IMR-90 (cell line): ENCODE results near the gene HYDIN. TPM values are rescaled to one million over a fixed set of nuclear protein-coding genes. Genes with fewer than 3 reads are reported as not detected.

Experiments used
- ATAC-seq: fragments of 200-7000 bp; cut with Tn5 transposase; 2 replicates; pipeline ENCODE4 v1.9.1; 2020; ENCODE audit warnings: low read depth, mild to moderate bottlenecking, moderate library complexity
- BruUV-seq: library from RNA; stranded (reverse); fragments of 400-500 nt; replicated peaks from 2 replicates; lab custom pipeline; 2021; lab: Mats Ljungman, UMichigan
- CTCF ChIA-PET: fragments of 300-600 bp; formaldehyde crosslinking; extraction: SDS; loops from one replicate; lab custom pipeline; 2021; ENCODE audit warnings: antibody characterized with exemption; lab: Yijun Ruan, JAX
- POLR2A ChIA-PET: fragments of 300-600 bp; sonication (Branson Sonifier 250); formaldehyde crosslinking; loops from one replicate; lab custom pipeline; 2022; ENCODE audit warnings: antibody characterized with exemption; ENCODE audit not compliant: unreplicated experiment; lab: Charles Lee
- DNase-seq: peaks from one replicate; pipeline ENCODE4 v3.0.0; 2013
- H2AFZ ChIP-seq: replicated peaks from 2 replicates; pipeline ENCODE3; 2013; ENCODE audit warnings: low read length, mild to moderate bottlenecking; ENCODE audit not compliant: poor library complexity
- H2AK5ac ChIP-seq: 2 replicates; pipeline ENCODE4 v1.6.1; 2013; ENCODE audit warnings: low read depth, low read length, inconsistent platforms
- H2AK9ac ChIP-seq: replicated peaks from 2 replicates; pipeline ENCODE3; 2013; ENCODE audit warnings: mild to moderate bottlenecking, low read depth, low read length, moderate library complexity; ENCODE audit not compliant: poor library complexity
- H2BK120ac ChIP-seq: 2 replicates; pipeline ENCODE4 v1.6.1; 2013; ENCODE audit warnings: low read depth, low read length, inconsistent platforms
- H2BK15ac ChIP-seq: 3 replicates; pipeline ENCODE4 v1.6.1; 2013; ENCODE audit warnings: low read depth, low read length, inconsistent platforms
- H2BK20ac ChIP-seq: 2 replicates; pipeline ENCODE4 v1.6.1; 2013; ENCODE audit warnings: low read depth, mild to moderate bottlenecking, inconsistent platforms, low read length, moderate library complexity
- H2BK5ac ChIP-seq: 2 replicates; pipeline ENCODE4 v1.6.1; 2013; ENCODE audit warnings: mild to moderate bottlenecking, low read depth, low read length, inconsistent platforms; ENCODE audit not compliant: poor library complexity, severe bottlenecking
- H3K14ac ChIP-seq: replicated peaks from 2 replicates; pipeline ENCODE4 v1.6.1; 2013; ENCODE audit warnings: low read depth, low read length, inconsistent platforms
- H3K18ac ChIP-seq: 2 replicates; pipeline ENCODE4 v1.6.1; 2013; ENCODE audit warnings: low read depth, low read length, control low read depth
- H3K23ac ChIP-seq: 2 replicates; pipeline ENCODE4 v1.6.1; 2013; ENCODE audit warnings: low read depth, low read length, inconsistent platforms
- H3K27ac ChIP-seq: 2 replicates; pipeline ENCODE4 v1.5.1; 2013; ENCODE audit warnings: mild to moderate bottlenecking, control low read depth, low read length; ENCODE audit not compliant: insufficient read depth
- H3K27me3 ChIP-seq: 2 replicates; pipeline ENCODE4 v1.6.1; 2013; ENCODE audit warnings: low read length; ENCODE audit not compliant: control insufficient read depth, insufficient read depth
- H3K36me3 ChIP-seq: 2 replicates; pipeline ENCODE4 v1.6.1; 2013; ENCODE audit warnings: low read length, mixed read lengths; ENCODE audit not compliant: control insufficient read depth, insufficient read depth
- H3K4ac ChIP-seq: 2 replicates; pipeline ENCODE4 v1.6.1; 2013; ENCODE audit warnings: low read depth, low read length, inconsistent platforms
- H3K4me1 ChIP-seq: 2 replicates; pipeline ENCODE4 v1.6.1; 2013; ENCODE audit warnings: low read length, mixed read lengths; ENCODE audit not compliant: control insufficient read depth, insufficient read depth
- H3K4me2 ChIP-seq: 2 replicates; pipeline ENCODE4 v1.6.1; 2013; ENCODE audit warnings: low read depth, mild to moderate bottlenecking, control low read depth, low read length, moderate library complexity
- H3K4me3 ChIP-seq: 2 replicates; pipeline ENCODE4 v1.5.1; 2013; ENCODE audit warnings: low read depth, mild to moderate bottlenecking, control low read depth, low read length, moderate library complexity; ENCODE audit not compliant: insufficient read depth
- H3K56ac ChIP-seq: 2 replicates; pipeline ENCODE4 v1.6.1; 2013; ENCODE audit warnings: low read length, inconsistent platforms; ENCODE audit not compliant: insufficient read depth; ENCODE audit errors: extremely low read depth
- H3K79me1 ChIP-seq, 2 experiments: 2 replicates each; pipeline ENCODE4 v1.6.1; 2013; ENCODE audit warnings: low read length in 2 of 2, inconsistent platforms in 1 of 2, low read depth in 1 of 2
- H3K9ac ChIP-seq: 2 replicates; pipeline ENCODE4 v1.6.1; 2013; ENCODE audit warnings: low read depth, low read length, control low read depth
- H3K9me1 ChIP-seq: 2 replicates; pipeline ENCODE4 v1.6.1; 2013; ENCODE audit warnings: low read length, inconsistent platforms; ENCODE audit not compliant: insufficient read depth
- H3K9me3 ChIP-seq: 2 replicates; pipeline ENCODE4 v1.6.1; 2013; ENCODE audit warnings: low read length; ENCODE audit not compliant: control insufficient read depth, insufficient read depth
- H4K20me1 ChIP-seq: 2 replicates; pipeline ENCODE4 v1.6.1; 2013; ENCODE audit warnings: low read length, inconsistent platforms; ENCODE audit not compliant: insufficient read depth
- H4K5ac ChIP-seq: 2 replicates; pipeline ENCODE4 v1.6.1; 2013; ENCODE audit warnings: mild to moderate bottlenecking, low read depth, low read length, control low read depth
- H4K8ac ChIP-seq, 2 experiments: 2 replicates each; pipeline ENCODE4 v1.6.1; 2013; ENCODE audit warnings: low read depth in 2 of 2, low read length in 2 of 2, control low read depth in 1 of 2, inconsistent platforms in 1 of 2
- H4K91ac ChIP-seq: 2 replicates; pipeline ENCODE4 v1.6.1; 2013; ENCODE audit warnings: low read depth, low read length, inconsistent platforms; ENCODE audit not compliant: insufficient read depth
- MAFK ChIP-seq: IDR thresholded peaks from 2 replicates; pipeline ENCODE4 v1.6.1; 2012; ENCODE audit warnings: low read depth, low read length, improper control_type of control experiment
- MXI1 ChIP-seq: IDR thresholded peaks from 2 replicates; pipeline ENCODE4 v1.6.1; 2012; ENCODE audit warnings: low read depth, mild to moderate bottlenecking, low read length, moderate library complexity, borderline replicate concordance
- SMC3 ChIP-seq: fragments of 150-350 bp; IDR thresholded peaks from 2 replicates; pipeline ENCODE4 v1.6.1; 2016; ENCODE audit warnings: low read depth, mild to moderate bottlenecking, antibody characterized with exemption, low read length, moderate library complexity
- WGBS, 2 experiments: methylation state at CpG; one replicate each; pipeline versions ENCODE4 v1.1.5 to v1.1.7; 2013; ENCODE audit warnings: missing lambda C conversion rate in 2 of 2; ENCODE audit not compliant: insufficient read length in 1 of 2; ENCODE audit errors: extremely low coverage in 2 of 2; 5-methylcytosine and 5-hydroxymethylcytosine counted together
- dilution Hi-C: fragments of 300-500 bp; cut with HindIII; formaldehyde crosslinking; loops from one replicate; pipeline ENCODE4 v1.14.3; 2018; ENCODE audit warnings: low sequenced_read_pairs; ENCODE audit not compliant: unreplicated experiment
- in situ Hi-C: fragments of 300-500 bp; cut with MboI; formaldehyde crosslinking; loops from 3 replicates; pipeline ENCODE4 v1.14.3; 2019; ENCODE audit warnings: low sequenced_read_pairs, inconsistent platforms, mixed read lengths
- intact Hi-C: fragments of 100-400 bp; cut with micrococcal nuclease; formaldehyde crosslinking; loops from 2 replicates; pipeline ENCODE4 v1.10.0; 2022
- polyA plus RNA-seq, 3 experiments: library from polyadenylated mRNA; depleted of rRNA; stranded (reverse); fragments of >200 nt; gene quantifications; 2 replicates each; pipeline ENCODE4 v1.2.3, GENCODE V29; 2012; ENCODE audit warnings: low replicate concordance in 1 of 3
- total RNA-seq: library from RNA; depleted of rRNA; stranded (reverse); fragments of >200 nt; gene quantifications from 2 replicates; pipeline ENCODE4 v1.2.3, GENCODE V29; 2012

Gene HYDIN
- total and polyA plus RNA-seq, 2 of the 4 experiments (the other 2 are of a cell fraction), result 0.18 to 0.27 TPM

GRCh38 chr16:70772493-70772892 is 458.0 kb downstream of the HYDIN start:
- no peak overlapping the region for H3K18ac ChIP-seq
- no peak overlapping the region for H3K27ac ChIP-seq
- no peak overlapping the region for H2BK120ac ChIP-seq
- H2BK15ac ChIP-seq, result no peak overlapping the region
- peak overlapping the region; percentile 45; the same call in 1 of the 2 replicates for H2AK5ac ChIP-seq
- H3K4me3 ChIP-seq, result no peak overlapping the region
- H3K56ac ChIP-seq, result no peak overlapping the region
- H3K27me3 ChIP-seq, result no peaks in the 10 kb centered on the region
- no TSS peak for BruUV-seq
- H3K4ac ChIP-seq, result no peak overlapping the region
- peak overlapping the region; percentile 11; the same call in 1 of the 2 replicates for H2BK20ac ChIP-seq
- H4K91ac ChIP-seq, result no peak overlapping the region
- CTCF ChIA-PET, result interaction anchor here (0.8 kb wide), 1 partner anchor 85 kb away, joined by 4 read pairs; no protein-coding TSS in a partner anchor
- DNase-seq (peak; percentile 44), ATAC-seq (0 out of 2 replicates have a peak, but pooled peaks have one; percentile 4)
- peaks cover 0 to 28% of the 10 kb centered on the region in 2 experiments; a peak in 2 of 4 replicates for H3K79me1 ChIP-seq
- POLR2A ChIA-PET, result no interaction called here
- WGBS, 2 experiments, result no CpG with 5 or more reads among the region's 1 CpG
- no peak overlapping the region for H2AFZ ChIP-seq
- peaks cover 19% of the 10 kb centered on the region for H3K36me3 ChIP-seq
- no peaks in the 10 kb centered on the region for H3K9me3 ChIP-seq
- in situ Hi-C loops (loop anchor here (10.0 kb wide), 1 partner anchor 238 kb away; no protein-coding TSS in a partner anchor), dilution Hi-C loops (no loop called here), intact Hi-C loops (loop anchor here (10.0 kb wide), 2 partner anchors 218 to 582 kb away; partner anchors contain the start of gene CALB2)
- no peaks in the 10 kb centered on the region; the same call in 1 of the 2 replicates for H4K20me1 ChIP-seq
- no peak for TF ChIP-seq SMC3
- no peak for TF ChIP-seq MXI1
- TF ChIP-seq MAFK, result 0 out of 2 replicates have a peak, but pooled peaks have one; percentile 2
- H3K4me2 ChIP-seq, result no peak overlapping the region
- H3K4me1 ChIP-seq, result peaks cover 9% of the 10 kb centered on the region
- no peak overlapping the region for H2AK9ac ChIP-seq
- H4K8ac ChIP-seq, result peak overlapping the region in 1 of 2 experiments; percentile 32; a peak in 1 of 4 replicates
- peak overlapping the region; percentile 37 for H2BK5ac ChIP-seq
- no peak overlapping the region for H3K9ac ChIP-seq
- H4K5ac ChIP-seq, result no peak overlapping the region
- no peak overlapping the region for H3K23ac ChIP-seq
- H3K9me1 ChIP-seq, result peaks cover 10% of the 10 kb centered on the region
- no peak overlapping the region for H3K14ac ChIP-seq
